Fibroblast of the aortic adventitia (primary cell): ENCODE results near the gene KDM4D. TPM values are rescaled to one million over a fixed set of nuclear protein-coding genes. Genes with fewer than 3 reads are reported as not detected.

Experiments used
- DNase-seq: peaks from one replicate; pipeline ENCODE4 v3.0.0-alpha.2; 2010; ENCODE audit warnings: low read depth
- H3K4me3 ChIP-seq: 2 replicates; pipeline ENCODE4 v1.5.1; 2011; ENCODE audit warnings: low read depth, mild to moderate bottlenecking, control low read depth, low read length, moderate library complexity
- CTCF ChIP-seq: IDR thresholded peaks from 2 replicates; pipeline ENCODE4 v1.5.1; 2011; ENCODE audit warnings: mild to moderate bottlenecking, low read length, control low read depth, inconsistent platforms; ENCODE audit not compliant: insufficient read depth
- total RNA-seq: library from RNA; depleted of rRNA; stranded (reverse); fragments of >200 nt; gene quantifications from 2 replicates; pipeline ENCODE4 v1.2.3, GENCODE V29; 2012; ENCODE audit warnings: low replicate concordance

KDM4D gene
- total RNA-seq, 1 donor = 1.1 TPM

- no peak overlapping the region for H3K4me3 ChIP-seq
- no peak for TF ChIP-seq CTCF
- DNase-seq = no peak
These were observed 70.5 kb downstream of the KDM4D start for GRCh38 chr11:95044010-95044409.

- DNase-seq = no peak
- no peak overlapping the region for H3K4me3 ChIP-seq
- TF ChIP-seq CTCF = no peak
These were observed 72.3 kb downstream of the KDM4D start for GRCh38 chr11:95045812-95046211.

Other genes starting within 250 kb of the KDM4D start
- gene AMOTL1, start 205.4 kb upstream of the KDM4D start, total RNA-seq = 29.4 and 64.7 TPM in 2 replicates
- 48.4 and 61.7 TPM in 2 replicates for gene CWC15, start 153 bp upstream of the KDM4D start, total RNA-seq
- gene KDM4E, start 51.5 kb downstream of the KDM4D start, total RNA-seq = not detected in 2 replicates
- gene KDM4F, start 75.7 kb downstream of the KDM4D start, total RNA-seq = not detected in 2 replicates
- gene SRSF8, start 93.2 kb downstream of the KDM4D start, total RNA-seq = 6.9 and 23.9 TPM in 2 replicates
- gene ENDOD1, start 116.1 kb downstream of the KDM4D start, total RNA-seq = 17.6 and 39.8 TPM in 2 replicates